HG02623 (cell line): ENCODE data around the gene WNT5B.
"Not testable (repeated sequence)": the region's sequence is repeated elsewhere in the genome, so short reads cannot be mapped to it uniquely, and the experiment has no call there.

ENCODE experiments used
- ATAC-seq: cut with Tn5 transposase; IDR thresholded peaks from one replicate; pipeline ENCODE4 v1.9.1; 2021; ENCODE audit warnings: moderate library complexity; ENCODE audit not compliant: unreplicated experiment

WNT5B gene

GRCh38 chr12:1595690-1596347 lies 33.2 kb upstream of the WNT5B start:
- ATAC-seq = no peak

- ATAC-seq = no peak
Measured at GRCh38 chr12:1598757-1599156, 30.3 kb upstream of the WNT5B start.

DNA sequence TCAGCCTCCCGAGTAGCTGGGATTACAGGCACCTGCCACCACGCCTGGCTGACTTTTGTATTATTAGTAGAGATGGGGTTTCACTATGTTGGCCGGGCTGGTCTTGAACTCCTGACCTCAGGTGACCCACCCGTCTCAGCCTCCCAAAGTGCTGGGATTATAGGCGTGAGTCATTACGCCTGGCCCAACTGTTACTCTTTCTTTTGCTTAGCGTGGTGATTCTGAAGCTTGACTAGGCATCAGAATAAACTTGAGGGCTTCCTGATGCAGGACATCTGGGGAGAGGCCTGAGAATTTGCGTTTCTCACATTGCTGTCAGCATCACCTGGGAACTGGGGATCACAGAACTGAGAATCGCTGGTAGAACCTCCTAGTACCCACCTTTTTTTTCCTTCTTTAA lies 26.3 kb upstream of the WNT5B start:
- ATAC-seq = not testable (repeated sequence)

- no peak for ATAC-seq
Measured at GRCh38 chr12:1603269-1603993, 25.6 kb upstream of the WNT5B start.

GRCh38 chr12:1604464-1604863 lies 24.6 kb upstream of the WNT5B start:
- ATAC-seq = no peak

GRCh38 chr12:1605129-1606020 lies 23.7 kb upstream of the WNT5B start:
- ATAC-seq = peak; percentile 34

DNA sequence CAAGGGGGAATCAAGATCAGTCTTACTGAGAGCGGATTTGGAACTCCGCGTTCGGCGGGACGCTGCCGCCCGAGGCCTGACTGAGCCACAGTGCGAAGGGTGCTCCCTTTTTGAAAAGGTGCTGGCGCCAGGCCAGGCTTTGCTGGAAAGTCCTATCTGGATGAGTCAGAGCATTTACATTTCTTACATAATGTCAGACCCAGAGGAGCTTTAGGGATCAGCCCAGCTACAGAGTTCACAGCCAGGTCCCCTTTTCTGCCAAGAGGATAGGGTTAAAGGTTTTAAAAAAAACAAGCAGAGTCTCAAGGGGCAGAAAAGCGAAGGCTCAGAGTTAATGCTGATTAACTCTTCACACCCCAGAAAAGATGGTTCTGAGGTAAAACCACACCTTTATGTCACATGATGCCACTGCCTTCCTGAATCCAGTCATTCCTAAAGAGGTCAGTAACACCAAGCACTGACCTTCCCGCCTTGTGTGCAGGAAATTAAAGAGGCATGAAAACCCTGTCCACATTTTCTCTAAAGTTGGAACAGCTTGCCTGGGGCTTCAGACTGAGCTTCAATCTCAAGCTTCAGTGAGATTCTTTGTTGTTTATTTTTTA lies 22.9 kb upstream of the WNT5B start:
- ATAC-seq = peak; percentile 61

GRCh38 chr12:1607940-1608712 lies 20.9 kb upstream of the WNT5B start:
- no peak for ATAC-seq

DNA sequence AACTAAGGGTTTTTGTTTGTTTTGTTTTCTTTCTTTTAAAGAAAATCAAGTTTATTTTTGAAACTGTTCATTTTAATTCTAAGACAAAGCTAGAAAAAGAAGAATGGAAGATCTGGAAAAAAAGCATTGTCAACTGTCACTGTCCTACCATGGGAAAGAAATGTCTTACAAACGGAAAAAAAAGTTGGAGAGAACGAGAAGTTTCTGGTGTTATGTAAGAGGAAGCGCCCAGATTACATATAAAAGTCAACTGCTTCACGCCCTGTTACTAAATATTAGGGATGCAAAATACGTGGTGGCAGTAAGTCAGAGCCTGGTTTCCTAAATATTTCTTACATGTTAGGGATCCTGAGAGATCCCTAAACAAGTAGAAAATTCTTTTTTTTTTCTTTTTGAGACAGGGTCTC lies 20.3 kb upstream of the WNT5B start:
- ATAC-seq = no peak

DNA sequence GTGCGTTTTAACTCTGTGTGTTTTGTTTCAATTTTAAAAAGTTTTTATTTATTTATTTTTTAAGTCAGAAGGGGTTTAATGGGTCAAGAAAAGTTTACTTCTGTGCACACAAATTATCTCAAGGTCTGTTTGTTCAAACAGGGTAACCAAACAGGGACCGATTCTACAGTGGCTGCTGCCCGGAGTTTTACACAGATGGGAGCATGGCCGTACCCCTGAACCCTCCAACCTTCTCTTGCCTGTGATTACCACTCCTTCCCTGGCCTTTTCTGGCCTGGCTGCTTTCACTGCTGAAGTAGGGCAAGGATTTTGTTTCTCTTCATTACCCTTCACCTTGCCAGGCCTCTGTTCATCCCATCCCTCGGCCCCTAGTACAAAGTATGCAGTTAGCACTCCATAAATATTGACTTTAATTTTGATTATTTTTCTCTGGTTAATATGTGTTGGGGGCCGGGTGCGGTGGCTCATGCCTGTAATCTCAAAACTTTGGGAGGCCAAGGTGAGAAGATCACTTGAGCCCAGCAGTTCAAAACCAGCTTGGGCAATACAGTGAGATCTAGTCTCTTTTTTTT lies 18.9 kb upstream of the WNT5B start:
- ATAC-seq = no peak

DNA sequence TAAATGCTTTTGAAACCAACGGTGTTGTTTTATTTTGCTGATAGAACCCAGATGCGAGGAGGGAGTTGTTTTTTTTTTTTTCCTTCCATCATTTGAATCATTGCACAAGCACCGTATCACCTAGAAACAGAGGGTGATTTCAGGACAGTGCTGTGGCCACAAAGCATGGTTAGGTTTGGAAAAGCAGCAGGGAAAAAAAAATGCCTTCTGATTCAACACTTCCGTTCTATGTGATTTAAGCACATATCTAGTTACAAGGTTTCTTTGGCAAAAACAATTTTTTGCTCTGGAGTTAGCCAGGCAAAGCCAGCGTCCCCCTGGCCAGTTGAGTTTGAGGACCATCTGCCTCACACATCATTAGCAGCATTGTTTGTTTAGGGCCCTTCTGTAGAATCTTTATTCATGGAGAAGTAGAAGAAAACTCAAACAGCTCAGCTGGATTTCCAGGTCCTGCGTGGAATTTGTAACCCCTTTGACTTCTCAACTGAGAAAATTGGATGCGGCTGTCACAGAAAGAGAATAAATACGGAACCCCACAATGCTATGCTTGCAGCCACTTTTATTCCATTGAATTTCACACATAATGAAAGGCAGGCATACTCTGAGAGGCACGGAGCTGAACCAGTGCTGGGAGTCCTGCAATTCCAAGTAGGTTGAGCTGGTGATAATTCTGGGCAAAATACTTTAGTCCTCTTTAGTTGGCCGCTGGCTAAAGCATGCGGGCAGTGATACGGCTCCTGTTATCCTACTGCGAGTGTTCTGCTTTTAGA lies 17.0 kb upstream of the WNT5B start:
- ATAC-seq = no peak

GRCh38 chr12:1613860-1614259 lies 15.2 kb upstream of the WNT5B start:
- no peak for ATAC-seq

DNA sequence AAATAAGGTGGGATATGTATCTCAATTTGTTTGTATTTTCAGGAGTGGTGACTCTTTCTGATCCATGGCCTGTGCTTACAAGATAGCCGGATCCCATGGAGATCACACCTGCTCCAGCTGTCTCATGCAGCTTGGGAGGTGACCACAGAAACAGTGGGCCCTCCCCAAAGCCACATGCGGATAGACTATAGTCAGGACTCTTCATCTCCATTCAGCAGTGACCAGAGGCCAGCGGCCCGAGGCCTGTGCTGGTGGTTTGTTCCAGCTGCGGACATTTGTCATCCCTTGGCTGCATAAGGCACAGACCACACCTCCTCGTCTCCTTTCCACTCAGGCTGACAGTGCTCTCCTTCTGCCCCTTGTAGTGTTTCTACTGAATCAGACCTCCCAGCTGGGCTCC lies 14.7 kb upstream of the WNT5B start:
- no peak for ATAC-seq

GRCh38 chr12:1616233-1617066 lies 12.6 kb upstream of the WNT5B start:
- no peak for ATAC-seq

DNA sequence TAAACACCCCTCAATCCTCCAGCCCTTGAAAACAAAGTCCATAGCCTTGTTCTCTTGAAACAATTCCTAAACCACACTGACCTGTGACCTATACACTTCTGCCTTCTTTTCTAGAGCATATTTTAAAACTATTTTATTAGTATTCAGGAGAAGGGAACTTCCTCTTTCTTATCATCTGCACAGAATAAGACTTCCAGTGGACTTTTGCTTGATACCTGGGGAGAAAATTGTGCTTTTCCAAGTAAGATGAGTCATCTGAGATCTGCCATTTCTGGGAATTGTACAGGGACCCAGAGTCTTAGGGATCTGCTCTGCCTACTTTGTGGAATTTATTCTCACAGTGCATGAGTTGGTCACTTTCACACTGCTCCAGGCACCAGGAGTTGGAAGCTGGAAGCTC lies 10.5 kb upstream of the WNT5B start:
- ATAC-seq = no peak

DNA sequence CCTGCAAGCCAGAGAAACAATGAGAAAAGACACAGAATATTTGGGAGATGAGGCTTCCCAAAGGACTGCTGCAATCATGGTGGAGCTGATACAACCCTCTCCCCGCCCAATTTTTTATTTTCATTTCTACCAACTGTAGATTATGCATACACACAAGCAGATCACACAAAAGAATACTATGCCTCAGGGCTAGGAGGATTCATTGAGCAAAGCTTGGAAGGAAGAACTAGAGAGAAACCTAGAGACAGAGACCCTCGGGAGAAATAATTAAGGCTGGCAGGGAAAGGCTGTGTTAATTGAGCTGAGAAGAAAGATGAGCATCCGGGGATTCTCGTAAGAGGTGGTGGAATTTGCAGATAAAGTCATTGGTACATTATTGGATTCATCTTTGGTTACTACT lies 9.9 kb upstream of the WNT5B start:
- ATAC-seq = no peak

GRCh38 chr12:1619587-1619986 lies 9.4 kb upstream of the WNT5B start:
- ATAC-seq = no peak

DNA sequence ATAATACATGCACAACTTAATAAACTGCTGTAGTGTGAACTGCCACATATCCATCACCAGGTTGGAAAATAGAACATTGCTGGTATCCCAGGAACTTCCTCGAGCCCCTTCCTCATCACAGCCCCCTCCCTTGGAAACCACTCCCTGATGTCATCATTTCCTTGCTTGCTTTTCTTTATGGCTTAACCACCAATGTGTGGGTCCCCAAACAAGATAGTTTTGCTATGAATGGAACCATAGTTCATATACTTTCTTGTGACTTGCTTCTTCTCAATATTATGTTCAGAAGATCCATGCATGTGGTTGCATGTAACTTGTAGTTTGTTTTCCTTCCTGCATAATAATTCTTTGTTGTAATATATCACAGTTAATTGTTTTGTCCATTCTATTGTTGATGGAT lies 8.9 kb upstream of the WNT5B start:
- no peak for ATAC-seq

DNA sequence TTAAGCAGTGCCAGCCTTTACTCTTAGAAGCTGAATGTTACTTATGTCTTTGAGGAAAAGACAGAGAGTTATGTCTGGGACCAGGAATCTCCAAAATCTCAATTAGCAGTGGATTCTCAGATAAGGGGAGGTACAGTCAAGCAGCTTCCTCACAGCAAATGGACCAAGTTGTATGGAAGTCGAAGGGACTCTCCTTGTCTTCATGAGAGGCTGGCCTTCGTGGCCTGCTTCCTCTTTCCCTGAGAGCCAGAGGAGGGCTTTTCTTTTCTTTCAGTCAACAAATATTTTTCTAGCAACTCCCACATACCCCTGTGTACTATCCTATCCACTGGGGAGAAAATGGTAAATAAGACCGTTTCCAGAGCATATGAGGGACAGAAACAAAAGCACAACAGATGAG lies 6.6 kb upstream of the WNT5B start:
- no peak for ATAC-seq
